ENCODE results near the gene DNAJB2. TPM values are rescaled to one million over a fixed set of nuclear protein-coding genes. Genes with fewer than 3 reads are reported as not detected.
"Not testable (repeated sequence)": the region's sequence is repeated elsewhere in the genome, so short reads cannot be mapped to it uniquely, and the experiment has no call there.

DNAJB2 gene
- total RNA-seq, 1 donor from 2014 or later: 49.8 TPM

GRCh38 chr2:219300022-219300421, 20.9 kb downstream of the DNAJB2 start:
- H3K4me3 Mint-ChIP-seq (ENCODE audit: low read depth): no peak overlapping the region
- no peaks in the 10 kb centered on the region for H3K9me3 Mint-ChIP-seq
- no peaks in the 10 kb centered on the region for H3K36me3 Mint-ChIP-seq (ENCODE audit: low read depth)
- no peak for DNase-seq (ENCODE audit: low spot score)
- no peak overlapping the region for H3K27ac Mint-ChIP-seq
- intact Hi-C loops (cut with micrococcal nuclease): no loop called here
- H3K4me1 Mint-ChIP-seq (ENCODE audit: low read depth): peaks cover 5% of the 10 kb centered on the region
- H3K27me3 Mint-ChIP-seq (ENCODE audit: low read depth): peaks cover 20% of the 10 kb centered on the region

DNA sequence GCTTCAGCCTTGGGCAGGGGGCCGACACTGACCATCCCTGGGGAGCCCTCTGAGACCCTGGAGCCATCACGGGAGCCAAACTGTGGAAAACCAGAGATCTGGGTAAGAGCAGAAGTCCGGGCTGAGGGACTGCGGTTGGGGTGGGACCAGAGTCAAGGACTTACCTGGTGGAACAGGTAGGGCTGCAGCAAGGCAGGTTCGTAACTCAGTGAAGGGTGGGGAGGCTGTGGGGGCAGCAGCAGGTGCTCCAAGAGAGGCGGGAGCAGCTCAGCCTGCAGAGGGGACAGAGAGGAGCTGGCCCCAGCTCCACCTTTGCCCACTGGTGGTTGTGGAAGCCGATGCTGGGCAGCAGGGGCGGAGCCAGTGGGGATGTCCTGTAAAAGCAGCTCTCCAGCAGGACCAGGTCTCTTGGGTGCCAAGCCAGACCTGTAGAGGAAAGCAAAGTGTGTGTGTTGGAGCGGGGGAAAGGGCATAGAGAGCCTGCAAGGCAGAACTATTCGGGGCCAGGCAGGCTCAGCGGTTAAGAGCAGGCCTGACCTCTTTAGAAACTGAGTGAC, 23.3 kb downstream of the DNAJB2 start:
- intact Hi-C loops (cut with micrococcal nuclease): no loop called here
- peaks cover 1% of the 10 kb centered on the region for H3K4me1 Mint-ChIP-seq (ENCODE audit: low read depth)
- no peak overlapping the region for H3K27ac Mint-ChIP-seq
- H3K4me3 Mint-ChIP-seq (ENCODE audit: low read depth): no peak overlapping the region
- DNase-seq (ENCODE audit: low spot score): no peak
- H3K27me3 Mint-ChIP-seq (ENCODE audit: low read depth): peaks cover 27% of the 10 kb centered on the region
- no peaks in the 10 kb centered on the region for H3K9me3 Mint-ChIP-seq
- H3K36me3 Mint-ChIP-seq (ENCODE audit: low read depth): no peaks in the 10 kb centered on the region

GRCh38 chr2:219304223-219304622, 25.1 kb downstream of the DNAJB2 start:
- H3K27me3 Mint-ChIP-seq (ENCODE audit: low read depth): peaks cover 40% of the 10 kb centered on the region
- no peak overlapping the region for H3K27ac Mint-ChIP-seq
- H3K9me3 Mint-ChIP-seq: no peaks in the 10 kb centered on the region

GRCh38 chr2:219306047-219306446, 26.9 kb downstream of the DNAJB2 start:
- H3K4me3 Mint-ChIP-seq (ENCODE audit: low read depth): no peak overlapping the region
- no peak overlapping the region for H3K27ac Mint-ChIP-seq
- H3K9me3 Mint-ChIP-seq: no peaks in the 10 kb centered on the region
- H3K36me3 Mint-ChIP-seq (ENCODE audit: low read depth): no peaks in the 10 kb centered on the region
- H3K27me3 Mint-ChIP-seq (ENCODE audit: low read depth): peaks cover 50% of the 10 kb centered on the region
- H3K4me1 Mint-ChIP-seq (ENCODE audit: low read depth): no peaks in the 10 kb centered on the region
- no peak for DNase-seq (ENCODE audit: low spot score)
- intact Hi-C loops (cut with micrococcal nuclease): no loop called here

More at GRCh38 chr2:219304223-219304622, 25.1 kb downstream of the DNAJB2 start:
- intact Hi-C loops (cut with micrococcal nuclease): no loop called here
- Mint-ChIP-seq H3K4me1 (ENCODE audit: low read depth) (no peaks in the 10 kb centered on the region), H3K4me3 (ENCODE audit: low read depth) (no peak overlapping the region), H3K36me3 (ENCODE audit: low read depth) (no peaks in the 10 kb centered on the region)
- no peak for DNase-seq (ENCODE audit: low spot score)

- no peaks in the 10 kb centered on the region for H3K9me3 Mint-ChIP-seq
- intact Hi-C loops (cut with micrococcal nuclease): no loop called here
- peaks cover 46% of the 10 kb centered on the region for H3K27me3 Mint-ChIP-seq (ENCODE audit: low read depth)
- H3K4me3 Mint-ChIP-seq (ENCODE audit: low read depth): no peak overlapping the region
- H3K36me3 Mint-ChIP-seq (ENCODE audit: low read depth): no peaks in the 10 kb centered on the region
- no peak overlapping the region for H3K27ac Mint-ChIP-seq
- DNase-seq (ENCODE audit: low spot score): peak; percentile 66
- H3K4me1 Mint-ChIP-seq (ENCODE audit: low read depth): no peaks in the 10 kb centered on the region
Measured at GRCh38 chr2:219308142-219309101, 29.3 kb downstream of the DNAJB2 start.

DNA sequence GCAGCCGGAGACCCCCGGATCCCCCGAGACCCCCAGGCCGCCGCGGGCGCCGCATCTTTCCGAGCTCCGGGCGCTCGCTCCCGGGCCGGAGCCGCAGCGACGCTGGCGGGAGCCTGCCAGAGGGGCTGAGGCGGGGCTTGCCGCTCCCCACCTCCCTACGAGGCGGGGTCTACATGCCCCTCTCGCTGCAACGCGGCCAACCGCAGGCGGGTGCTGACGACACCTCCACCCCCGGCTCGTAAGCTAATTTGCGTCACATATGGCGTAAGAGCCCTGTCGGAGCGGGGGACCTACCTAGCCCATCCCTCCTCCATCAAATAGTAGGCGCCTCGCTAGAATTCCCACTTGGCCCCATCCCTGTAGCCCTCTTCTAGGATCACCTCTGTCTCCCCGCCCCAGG, 30.1 kb downstream of the DNAJB2 start, which contains the start of gene PTPRN:
Gene PTPRN, minus strand, starts transcription at position 124 of the 400 bp plus-strand sequence. Its CDS starts 69 bp downstream, at position 55.
- no peak for DNase-seq (ENCODE audit: low spot score)
- Mint-ChIP-seq H3K27me3 (ENCODE audit: low read depth) (peaks cover 44% of the 10 kb centered on the region), H3K9me3 (no peaks in the 10 kb centered on the region), H3K4me3 (ENCODE audit: low read depth) (no peak within 1 kb of the TSS), H3K27ac (no peak within 1 kb of the TSS), H3K36me3 (ENCODE audit: low read depth) (no peaks in the 10 kb centered on the region), H3K4me1 (ENCODE audit: low read depth) (no peaks in the 10 kb centered on the region)
- intact Hi-C loops (cut with micrococcal nuclease): no loop called here

- H3K27ac Mint-ChIP-seq; intact Hi-C loops (cut with micrococcal nuclease); H3K4me3 Mint-ChIP-seq (ENCODE audit: low read depth); H3K4me1 Mint-ChIP-seq (ENCODE audit: low read depth); H3K9me3 Mint-ChIP-seq; H3K36me3 Mint-ChIP-seq (ENCODE audit: low read depth); DNase-seq (ENCODE audit: low spot score): not testable (repeated sequence)
- peaks cover 25% of the 10 kb centered on the region for H3K27me3 Mint-ChIP-seq (ENCODE audit: low read depth)
Measured at GRCh38 chr2:219312683-219313263, 33.6 kb downstream of the DNAJB2 start.

- Mint-ChIP-seq H3K4me3 (ENCODE audit: low read depth) (no peak overlapping the region), H3K27me3 (ENCODE audit: low read depth) (peaks cover 10% of the 10 kb centered on the region), H3K4me1 (ENCODE audit: low read depth) (no peaks in the 10 kb centered on the region), H3K36me3 (ENCODE audit: low read depth) (no peaks in the 10 kb centered on the region), H3K27ac (no peak overlapping the region), H3K9me3 (no peaks in the 10 kb centered on the region)
- intact Hi-C loops (cut with micrococcal nuclease): no loop called here
- no peak for DNase-seq (ENCODE audit: low spot score)
Measured at GRCh38 chr2:219314804-219315468, 35.8 kb downstream of the DNAJB2 start.

DNA sequence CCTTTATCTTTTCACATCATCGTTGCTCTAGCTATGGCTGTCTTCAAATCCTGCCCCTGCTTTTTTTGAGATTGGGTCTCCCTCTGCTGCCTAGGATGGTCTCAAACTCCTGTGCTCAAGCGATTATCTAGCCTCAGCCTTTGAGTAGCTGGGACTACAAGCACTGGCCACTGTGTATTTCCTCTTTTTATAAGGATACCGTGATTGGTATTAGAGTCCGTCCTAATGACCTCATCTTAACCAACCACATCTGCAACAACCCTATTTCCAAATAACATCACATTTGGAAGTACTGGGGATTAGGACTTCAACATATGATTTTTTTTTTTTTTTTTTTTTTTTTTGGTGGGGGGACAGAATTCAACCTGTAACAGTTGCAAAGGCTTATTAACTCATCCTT, 44.3 kb downstream of the DNAJB2 start:
- Mint-ChIP-seq H3K9me3 (no peaks in the 10 kb centered on the region), H3K27me3 (ENCODE audit: low read depth) (peaks cover 24% of the 10 kb centered on the region)

DNA sequence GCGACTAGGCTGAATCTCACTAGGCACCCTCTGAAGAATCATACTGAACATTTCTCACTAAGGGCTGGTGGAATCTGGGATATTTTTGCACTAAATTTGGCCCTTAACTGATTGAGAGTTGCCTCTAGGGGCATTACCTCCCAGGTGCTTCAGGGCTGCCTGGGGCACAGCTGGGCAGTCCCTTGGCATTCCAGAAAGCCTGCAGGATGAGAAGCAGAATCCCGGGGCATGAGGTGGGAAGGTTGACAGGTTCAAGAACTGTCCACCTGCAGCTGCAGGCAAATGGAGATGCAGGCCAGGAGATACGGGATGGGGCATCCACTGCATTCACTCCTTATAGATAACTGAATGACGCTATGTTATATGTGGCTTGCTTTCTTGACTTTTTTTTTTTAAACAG, 46.0 kb downstream of the DNAJB2 start:
- no peak for DNase-seq (ENCODE audit: low spot score)
- Mint-ChIP-seq H3K4me3 (ENCODE audit: low read depth) (no peak overlapping the region), H3K9me3 (no peaks in the 10 kb centered on the region), H3K27ac (no peak overlapping the region), H3K36me3 (ENCODE audit: low read depth) (no peaks in the 10 kb centered on the region), H3K27me3 (ENCODE audit: low read depth) (peaks cover 29% of the 10 kb centered on the region), H3K4me1 (ENCODE audit: low read depth) (peaks cover 3% of the 10 kb centered on the region)
- intact Hi-C loops (cut with micrococcal nuclease): no loop called here

More for the DNA sequence above, 44.3 kb downstream of the DNAJB2 start:
- no peak overlapping the region for H3K27ac Mint-ChIP-seq
- intact Hi-C loops (cut with micrococcal nuclease): no loop called here
- DNase-seq (ENCODE audit: low spot score): no peak
- no peaks in the 10 kb centered on the region for H3K36me3 Mint-ChIP-seq (ENCODE audit: low read depth)
- H3K4me3 Mint-ChIP-seq (ENCODE audit: low read depth): no peak overlapping the region
- peaks cover 3% of the 10 kb centered on the region for H3K4me1 Mint-ChIP-seq (ENCODE audit: low read depth)

DNA sequence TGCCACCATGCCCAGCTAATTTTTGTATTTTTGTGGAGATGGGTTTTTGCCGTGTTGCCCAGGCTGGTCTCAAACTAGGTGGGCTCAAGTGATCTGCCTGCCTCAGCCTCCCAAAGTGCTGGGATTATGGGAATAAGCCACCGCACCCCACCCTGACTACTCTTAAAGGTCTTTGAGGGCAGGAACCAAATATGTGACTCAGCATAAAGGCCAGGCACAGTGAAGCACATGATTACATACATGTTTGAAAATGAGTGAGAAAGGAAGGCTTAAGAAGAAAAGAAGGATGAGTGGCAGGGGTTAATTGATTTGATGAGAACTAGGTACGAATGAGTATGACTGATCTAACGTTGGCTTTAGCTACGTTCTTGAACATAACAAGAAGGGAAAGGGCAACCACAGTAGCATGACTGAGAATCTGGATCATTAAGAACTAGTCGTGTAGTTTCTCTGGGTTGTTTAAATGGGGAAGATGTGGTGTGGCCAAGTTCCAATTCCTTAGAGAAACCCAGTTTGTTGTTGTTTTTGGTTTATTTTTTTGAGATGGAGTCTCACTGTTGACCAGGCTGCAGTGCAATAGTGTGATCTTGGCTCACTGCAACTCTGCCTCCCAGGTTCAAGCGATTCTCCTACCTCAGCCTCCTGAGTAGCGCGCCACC, 46.6 kb downstream of the DNAJB2 start:
- Mint-ChIP-seq H3K27ac (no peak overlapping the region), H3K4me1 (ENCODE audit: low read depth) (peaks cover 2% of the 10 kb centered on the region), H3K27me3 (ENCODE audit: low read depth) (peaks cover 29% of the 10 kb centered on the region), H3K4me3 (ENCODE audit: low read depth) (no peak overlapping the region), H3K36me3 (ENCODE audit: low read depth) (no peaks in the 10 kb centered on the region), H3K9me3 (no peaks in the 10 kb centered on the region)
- DNase-seq (ENCODE audit: low spot score): no peak
- intact Hi-C loops (cut with micrococcal nuclease): no loop called here

- DNase-seq (ENCODE audit: low spot score): no peak
- no peaks in the 10 kb centered on the region for H3K36me3 Mint-ChIP-seq (ENCODE audit: low read depth)
- no peak overlapping the region for H3K27ac Mint-ChIP-seq
- intact Hi-C loops (cut with micrococcal nuclease): no loop called here
- H3K4me1 Mint-ChIP-seq (ENCODE audit: low read depth): no peaks in the 10 kb centered on the region
- H3K27me3 Mint-ChIP-seq (ENCODE audit: low read depth): peaks cover 36% of the 10 kb centered on the region
- H3K4me3 Mint-ChIP-seq (ENCODE audit: low read depth): no peak overlapping the region
- H3K9me3 Mint-ChIP-seq: no peaks in the 10 kb centered on the region
Measured at GRCh38 chr2:219327719-219328118, 48.6 kb downstream of the DNAJB2 start.

Measured in activated T-helper 2 cell treated with anti-CD3 and anti-CD28 coated beads, Interferon-gamma antibody, Interleukin-2, Interleukin-4, amounts not matched to agents 10 μg/mL and 5 μg/mL and 100 μg/mL, durations not matched to agents 14 hours and 24 hours and 36 hours (primary cell).